ENCODE data around the gene OSBPL7. TPM values are rescaled to one million over a fixed set of nuclear protein-coding genes. Genes with fewer than 3 reads are reported as not detected.

Gene OSBPL7
- total RNA-seq, 4 donors from 2014 or later, result 1.1 to 4.6 (median 1.6) TPM

GRCh38 chr17:47816111-47816735 is 5.4 kb downstream of the OSBPL7 start:
- WGBS, 2 donors, result 84% methylated on average over 6 of the region's 21 CpGs; no CpG with 5 or more reads in 1 of the 2 donors
- Histone ChIP-seq H3K4me1 (peaks cover 12 to 18% (median 13%) of the 10 kb centered on the region in 3 donors), H3K9me3 (no peaks in the 10 kb centered on the region), H3K4me3 (no peak overlapping the region), H3K27ac (no peak overlapping the region), H3K27me3 (no peaks in the 10 kb centered on the region), H3K36me3 (peaks cover 5 to 85% (median 20%) of the 10 kb centered on the region in 3 donors)
- DNase-seq, result no peak
- intact Hi-C loops (cut with DNase I), result no loop called here
- TF ChIP-seq, protein P1, sequence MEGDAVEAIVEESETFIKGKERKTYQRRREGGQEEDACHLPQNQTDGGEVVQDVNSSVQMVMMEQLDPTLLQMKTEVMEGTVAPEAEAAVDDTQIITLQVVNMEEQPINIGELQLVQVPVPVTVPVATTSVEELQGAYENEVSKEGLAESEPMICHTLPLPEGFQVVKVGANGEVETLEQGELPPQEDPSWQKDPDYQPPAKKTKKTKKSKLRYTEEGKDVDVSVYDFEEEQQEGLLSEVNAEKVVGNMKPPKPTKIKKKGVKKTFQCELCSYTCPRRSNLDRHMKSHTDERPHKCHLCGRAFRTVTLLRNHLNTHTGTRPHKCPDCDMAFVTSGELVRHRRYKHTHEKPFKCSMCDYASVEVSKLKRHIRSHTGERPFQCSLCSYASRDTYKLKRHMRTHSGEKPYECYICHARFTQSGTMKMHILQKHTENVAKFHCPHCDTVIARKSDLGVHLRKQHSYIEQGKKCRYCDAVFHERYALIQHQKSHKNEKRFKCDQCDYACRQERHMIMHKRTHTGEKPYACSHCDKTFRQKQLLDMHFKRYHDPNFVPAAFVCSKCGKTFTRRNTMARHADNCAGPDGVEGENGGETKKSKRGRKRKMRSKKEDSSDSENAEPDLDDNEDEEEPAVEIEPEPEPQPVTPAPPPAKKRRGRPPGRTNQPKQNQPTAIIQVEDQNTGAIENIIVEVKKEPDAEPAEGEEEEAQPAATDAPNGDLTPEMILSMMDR (IDR thresholded peaks at IDR 0.05), result no peak
- TF ChIP-seq POLR2A (IDR thresholded peaks at IDR 0.05), result no peak

- H3K27me3 ChIP-seq, result no peaks in the 10 kb centered on the region
- WGBS, 2 donors, result 94 to 99% methylated on average over 14 to 21 of the region's 21 CpGs
- no peaks in the 10 kb centered on the region for H3K9me3 ChIP-seq
- H3K36me3 ChIP-seq, result peaks cover 5 to 91% (median 20%) of the 10 kb centered on the region in 3 donors
- H3K4me3 ChIP-seq, result no peak overlapping the region
- H3K4me1 ChIP-seq, result peaks cover 3 to 18% (median 11%) of the 10 kb centered on the region in 3 donors
- TF ChIP-seq POLR2A (IDR thresholded peaks at IDR 0.05), result no peak
- TF ChIP-seq, protein P1 (IDR thresholded peaks at IDR 0.05), result no peak
- no peak overlapping the region for H3K27ac ChIP-seq
- no peak for DNase-seq
- intact Hi-C loops (cut with DNase I), result no loop called here
These were observed 6.3 kb downstream of the OSBPL7 start for GRCh38 chr17:47815106-47815918.

DNA sequence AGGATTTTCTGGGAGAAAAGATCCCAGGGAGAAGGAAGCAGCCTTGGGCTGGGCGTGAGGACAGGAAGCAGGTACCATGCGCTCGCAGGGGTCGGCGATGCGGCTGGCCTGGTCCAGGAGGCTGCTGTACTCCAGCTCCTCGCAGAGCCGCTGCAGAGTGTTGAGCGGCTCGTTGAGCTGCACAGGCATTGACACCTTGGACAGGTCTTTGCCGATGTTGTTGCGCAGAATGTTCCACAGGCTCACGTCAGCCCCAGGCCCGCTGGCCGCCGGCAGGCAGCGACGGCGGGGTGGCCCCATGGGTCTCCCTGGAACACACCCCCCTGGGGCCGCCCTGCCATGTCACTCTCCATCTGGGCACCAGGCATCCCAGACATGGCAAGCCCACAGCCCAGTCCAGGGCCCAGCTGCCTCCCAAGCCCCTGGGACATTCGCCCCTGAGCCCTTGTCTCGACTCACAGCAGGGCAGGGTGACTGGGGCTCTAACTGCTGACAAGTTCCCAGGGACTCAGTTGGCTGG is 8.0 kb downstream of the OSBPL7 start:
- 95 to 100% methylated on average over 1 to 12 of the region's 22 CpGs for WGBS, 2 donors
- Histone ChIP-seq H3K4me1 (peaks cover 0 to 28% (median 17%) of the 10 kb centered on the region in 3 donors), H3K27ac (no peak overlapping the region), H3K4me3 (no peak overlapping the region), H3K27me3 (no peaks in the 10 kb centered on the region), H3K36me3 (peaks cover 5 to 93% (median 23%) of the 10 kb centered on the region in 3 donors), H3K9me3 (no peaks in the 10 kb centered on the region)
- DNase-seq, result no peak
- intact Hi-C loops (cut with DNase I), result no loop called here
- no peak for TF ChIP-seq POLR2A (IDR thresholded peaks at IDR 0.05)
- TF ChIP-seq, protein P1 (IDR thresholded peaks at IDR 0.05), result no peak

DNA sequence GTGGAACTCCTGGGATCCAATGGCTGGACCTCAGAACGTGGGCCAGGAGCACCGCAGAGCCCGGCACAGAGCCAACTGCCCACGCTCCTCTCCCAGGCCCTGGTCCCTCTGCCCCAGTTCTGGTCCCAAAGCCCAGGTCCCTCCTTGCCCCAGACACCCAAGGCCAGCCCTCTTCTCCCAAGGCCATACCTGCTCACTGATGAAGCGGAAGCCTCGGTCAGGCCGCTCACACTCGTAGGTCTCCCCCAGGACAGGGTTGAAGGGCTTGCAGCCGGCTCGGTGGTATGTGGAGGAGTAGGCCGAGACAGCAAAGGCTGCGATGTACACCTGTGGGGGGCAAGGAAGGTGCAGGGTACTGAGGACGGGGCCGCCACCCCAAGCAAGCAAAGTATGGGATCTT is 8.5 kb downstream of the OSBPL7 start:
- no peak overlapping the region for H3K27ac ChIP-seq
- peaks cover 0 to 28% (median 17%) of the 10 kb centered on the region in 3 donors for H3K4me1 ChIP-seq
- H3K27me3 ChIP-seq, result no peaks in the 10 kb centered on the region
- intact Hi-C loops (cut with DNase I), result no loop called here
- H3K9me3 ChIP-seq, result no peaks in the 10 kb centered on the region
- DNase-seq, result no peak
- H3K4me3 ChIP-seq, result no peak overlapping the region
- WGBS, 2 donors, result 93 to 99% methylated on average over 8 to 13 of the region's 14 CpGs
- H3K36me3 ChIP-seq, result peaks cover 5 to 93% (median 23%) of the 10 kb centered on the region in 3 donors
- TF ChIP-seq, protein P1 (IDR thresholded peaks at IDR 0.05), result no peak
- no peak for TF ChIP-seq POLR2A (IDR thresholded peaks at IDR 0.05)

Measured in esophagus squamous epithelium (tissue), 5 donors.